ENCODE results near the gene CHCHD5. TPM values are rescaled to one million over a fixed set of nuclear protein-coding genes. Genes with fewer than 3 reads are reported as not detected.
A peak's percentile ranks its signal among the peaks of the same experiment; 100 is the strongest.

CHCHD5 gene
- total RNA-seq, 1 donor from 2014 or later, result 12.9 TPM

GRCh38 chr2:112582314-112582746, 2.1 kb upstream of the CHCHD5 start:
- Mint-ChIP-seq H3K4me3 (peak overlapping the region; percentile 54), H3K27me3 (ENCODE audit: insufficient read depth, low read depth) (peaks cover 4% of the 10 kb centered on the region), H3K36me3 (peaks cover 4% of the 10 kb centered on the region), H3K27ac (no peak overlapping the region), H3K9me3 (no peaks in the 10 kb centered on the region), H3K4me1 (peaks cover 24% of the 10 kb centered on the region)
- Histone ChIP-seq H3K4me2 (no peak overlapping the region), H3K27me3 (no peaks in the 10 kb centered on the region), H3K9ac (no peak overlapping the region), H3K9me3 (ENCODE audit: low read depth) (no peaks in the 10 kb centered on the region), H3F3A (ENCODE audit: low read depth) (peaks cover 29% of the 10 kb centered on the region), H3K27ac (no peak overlapping the region), H3K4me3 (no peak overlapping the region), H2AFZ (replicated peaks) (no peak overlapping the region), H3K79me2 (ENCODE audit: low read depth) (peaks cover 9% of the 10 kb centered on the region), H3K36me3 (no peaks in the 10 kb centered on the region), H3K4me1 (peaks cover 7% of the 10 kb centered on the region), H4K20me1 (ENCODE audit: low read depth) (peaks cover 3% of the 10 kb centered on the region)
- DNase-seq (ENCODE audit: low spot score), result peak; percentile 35
- peak; percentile 56 for TF ChIP-seq CTCF (IDR thresholded peaks at IDR 0.05)
- no peak for TF ChIP-seq EZH2phosphoT487 (IDR thresholded peaks at IDR 0.05)
- no peak for TF ChIP-seq EZH2 (IDR thresholded peaks at IDR 0.05)

DNA sequence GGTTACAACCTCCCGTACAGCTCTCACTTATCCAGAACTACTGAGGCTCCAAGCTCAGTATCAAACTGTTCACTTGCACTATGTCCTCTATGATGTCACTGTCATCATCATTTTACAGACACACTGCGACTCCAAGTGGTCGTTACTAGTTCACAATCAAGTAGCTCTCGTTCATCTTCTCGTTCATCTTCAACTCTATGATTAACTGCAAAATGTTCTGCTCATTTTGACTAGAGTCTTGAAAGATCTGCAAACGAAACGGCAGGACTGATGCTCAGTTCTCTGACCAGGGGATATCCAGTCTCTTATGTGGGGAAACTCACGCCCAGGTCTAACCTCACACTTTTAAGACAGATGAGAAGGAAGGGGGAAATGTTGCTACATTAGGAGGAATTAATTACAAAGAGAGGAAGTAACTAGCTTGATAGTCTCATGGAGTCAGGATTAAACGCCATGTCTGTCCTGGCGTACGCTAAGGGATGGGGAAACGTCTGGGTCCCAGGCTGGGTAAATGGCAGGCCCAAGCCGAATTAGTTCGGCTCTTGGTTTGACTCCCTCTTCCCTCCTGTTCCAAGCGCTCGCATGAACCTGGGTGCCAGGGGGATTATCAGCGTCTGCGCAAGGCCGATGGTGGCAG, 794 bp upstream of the CHCHD5 start:
- peak overlapping the region; percentile 87 for H3K4me2 ChIP-seq
- Mint-ChIP-seq H3K27ac (peak overlapping the region; percentile 99), H3K4me3 (peak overlapping the region; percentile 98), H3K27me3 (ENCODE audit: insufficient read depth, low read depth) (peaks cover 4% of the 10 kb centered on the region), H3K4me1 (peaks cover 27% of the 10 kb centered on the region), H3K36me3 (peaks cover 4% of the 10 kb centered on the region), H3K9me3 (no peaks in the 10 kb centered on the region)
- DNase-seq (ENCODE audit: low spot score), result peak; percentile 11
- peak overlapping the region; percentile 95 for H2AFZ ChIP-seq (replicated peaks)
- H4K20me1 ChIP-seq (ENCODE audit: low read depth), result no peaks in the 10 kb centered on the region
- H3F3A ChIP-seq (ENCODE audit: low read depth), result peaks cover 29% of the 10 kb centered on the region
- no peaks in the 10 kb centered on the region for H3K9me3 ChIP-seq (ENCODE audit: low read depth)
- H3K9ac ChIP-seq, result peak overlapping the region; percentile 16
- peaks cover 9% of the 10 kb centered on the region for H3K79me2 ChIP-seq (ENCODE audit: low read depth)
- H3K4me3 ChIP-seq, result peak overlapping the region; percentile 70
- H3K27ac ChIP-seq, result no peak overlapping the region
- H3K4me1 ChIP-seq, result peaks cover 7% of the 10 kb centered on the region
- TF ChIP-seq CTCF (IDR thresholded peaks at IDR 0.05) (no peak), EZH2 (IDR thresholded peaks at IDR 0.05) (no peak), EZH2phosphoT487 (IDR thresholded peaks at IDR 0.05) (no peak)
- no peaks in the 10 kb centered on the region for H3K27me3 ChIP-seq
- no peaks in the 10 kb centered on the region for H3K36me3 ChIP-seq

DNA sequence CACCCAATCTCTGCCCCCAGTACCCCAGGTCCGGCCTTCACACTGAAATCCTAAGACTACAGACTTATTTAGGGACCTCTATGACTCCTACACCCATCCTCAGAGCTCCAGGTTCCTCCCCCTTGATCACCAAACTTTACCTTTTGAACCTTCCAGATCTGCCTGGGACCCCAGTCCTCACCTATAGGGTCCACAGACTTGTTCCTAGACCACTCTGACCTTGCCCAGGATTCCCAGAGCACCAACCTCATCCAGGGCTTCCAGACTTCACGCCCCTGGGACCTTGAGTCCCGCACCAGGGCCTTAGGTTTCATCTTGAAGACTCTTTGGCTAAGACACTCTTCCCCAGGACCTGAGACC, 462 bp downstream of the CHCHD5 start:
- H3K36me3 ChIP-seq, result no peaks in the 10 kb centered on the region
- H3K4me2 ChIP-seq, result peak overlapping the region; percentile 87
- DNase-seq (ENCODE audit: low spot score), result no peak
- Mint-ChIP-seq H3K27ac (peak overlapping the region; percentile 99), H3K9me3 (no peaks in the 10 kb centered on the region), H3K36me3 (peaks cover 7% of the 10 kb centered on the region), H3K27me3 (ENCODE audit: insufficient read depth, low read depth) (peaks cover 4% of the 10 kb centered on the region), H3K4me1 (peaks cover 27% of the 10 kb centered on the region), H3K4me3 (peak overlapping the region; percentile 98)
- peaks cover 9% of the 10 kb centered on the region for H3K79me2 ChIP-seq (ENCODE audit: low read depth)
- no peaks in the 10 kb centered on the region for H3K9me3 ChIP-seq (ENCODE audit: low read depth)
- H3K4me1 ChIP-seq, result peaks cover 7% of the 10 kb centered on the region
- peak overlapping the region; percentile 95 for H2AFZ ChIP-seq (replicated peaks)
- peak overlapping the region; percentile 91 for H3K27ac ChIP-seq
- H4K20me1 ChIP-seq (ENCODE audit: low read depth), result no peaks in the 10 kb centered on the region
- peaks cover 29% of the 10 kb centered on the region for H3F3A ChIP-seq (ENCODE audit: low read depth)
- TF ChIP-seq EZH2 (IDR thresholded peaks at IDR 0.05), result no peak
- TF ChIP-seq EZH2phosphoT487 (IDR thresholded peaks at IDR 0.05), result no peak
- TF ChIP-seq CTCF (IDR thresholded peaks at IDR 0.05), result no peak
- H3K27me3 ChIP-seq, result no peaks in the 10 kb centered on the region
- peak overlapping the region; percentile 70 for H3K4me3 ChIP-seq
- H3K9ac ChIP-seq, result no peak overlapping the region
